Muscle of leg (tissue), 11 donors: ENCODE measurements around the gene OTUD3. TPM values are rescaled to one million over a fixed set of nuclear protein-coding genes. Genes with fewer than 3 reads are reported as not detected.

Source experiments
- DNase-seq: peaks from one replicate; pipeline ENCODE4 v3.0.0; 2013
- H3K27ac ChIP-seq: one replicate; pipeline ENCODE4 v1.5.1; 2013; ENCODE audit warnings: mild to moderate bottlenecking, low read length, control low read depth
- H3K27me3 ChIP-seq: one replicate; pipeline ENCODE4 v1.6.1; 2013; ENCODE audit warnings: low read length; ENCODE audit not compliant: control insufficient read depth, insufficient read depth
- H3K36me3 ChIP-seq: one replicate; pipeline ENCODE4 v1.6.1; 2013; ENCODE audit warnings: low read length; ENCODE audit not compliant: control insufficient read depth, insufficient read depth
- H3K4me1 ChIP-seq: one replicate; pipeline ENCODE4 v1.6.1; 2013; ENCODE audit warnings: low read length; ENCODE audit not compliant: control insufficient read depth, insufficient read depth
- H3K4me3 ChIP-seq: one replicate; pipeline ENCODE4 v1.5.1; 2013; ENCODE audit warnings: low read length, control low read depth
- H3K9me3 ChIP-seq: replicated peaks from 2 replicates; pipeline ENCODE4 v1.6.1; 2013; ENCODE audit warnings: low read depth, low read length; ENCODE audit not compliant: control insufficient read depth
- WGBS: methylation state at CpG from one replicate; pipeline ENCODE4 v1.1.5; 2013; ENCODE audit warnings: missing lambda C conversion rate; ENCODE audit not compliant: insufficient coverage; 5-methylcytosine and 5-hydroxymethylcytosine counted together
- polyA plus RNA-seq, 8 donors: library from polyadenylated mRNA; unstranded; fragments of 120-200 nt; gene quantifications; one replicate each; pipeline versions ENCODE4 v1.2.1 to v1.2.3, GENCODE V29; 2013; ENCODE audit warnings: inconsistent platforms in 1 of 8, low replicate concordance in 1 of 8; ENCODE audit not compliant: insufficient read length in 8 of 8, insufficient read depth in 1 of 8
- total RNA-seq: library from RNA; stranded (reverse); fragments of 120-200 nt; gene quantifications from one replicate; pipeline ENCODE4 v1.2.4, GENCODE V29; 2013

The OTUD3 gene
- total and polyA plus RNA-seq, 9 donors, result 5.1 to 9.3 (median 6.8) TPM

- H3K27me3 ChIP-seq, result no peaks in the 10 kb centered on the region
- no peak overlapping the region for H3K27ac ChIP-seq
- H3K4me3 ChIP-seq, result no peak overlapping the region
- H3K36me3 ChIP-seq, result no peaks in the 10 kb centered on the region
- no peaks in the 10 kb centered on the region for H3K9me3 ChIP-seq
- no peak for DNase-seq
- WGBS, result no CpG with 5 or more reads among the region's 2 CpGs
- H3K4me1 ChIP-seq, result no peaks in the 10 kb centered on the region
Observed at GRCh38 chr1:19942657-19943056, 60.5 kb downstream of the OTUD3 start.

GRCh38 chr1:19945914-19946313, 63.7 kb downstream of the OTUD3 start:
- H3K36me3 ChIP-seq, result no peaks in the 10 kb centered on the region
- no peak overlapping the region for H3K27ac ChIP-seq
- peaks cover 2% of the 10 kb centered on the region for H3K27me3 ChIP-seq
- no peaks in the 10 kb centered on the region for H3K4me1 ChIP-seq
- H3K4me3 ChIP-seq, result no peak overlapping the region
- H3K9me3 ChIP-seq, result no peaks in the 10 kb centered on the region
- no peak for DNase-seq
- 60% methylated on average over 1 of the region's 2 CpGs for WGBS

GRCh38 chr1:19946331-19946751, 64.1 kb downstream of the OTUD3 start:
- no peaks in the 10 kb centered on the region for H3K4me1 ChIP-seq
- H3K4me3 ChIP-seq, result no peak overlapping the region
- WGBS, result 70% methylated on average over 3 of the region's 6 CpGs
- peaks cover 2% of the 10 kb centered on the region for H3K27me3 ChIP-seq
- no peaks in the 10 kb centered on the region for H3K9me3 ChIP-seq
- H3K36me3 ChIP-seq, result no peaks in the 10 kb centered on the region
- no peak overlapping the region for H3K27ac ChIP-seq
- no peak for DNase-seq

GRCh38 chr1:19946971-19947370, 64.8 kb downstream of the OTUD3 start:
- no peaks in the 10 kb centered on the region for H3K36me3 ChIP-seq
- H3K9me3 ChIP-seq, result no peaks in the 10 kb centered on the region
- no peak overlapping the region for H3K27ac ChIP-seq
- H3K4me3 ChIP-seq, result no peak overlapping the region
- peaks cover 2% of the 10 kb centered on the region for H3K27me3 ChIP-seq
- WGBS, result 100% methylated on average over 1 of the region's 3 CpGs
- no peaks in the 10 kb centered on the region for H3K4me1 ChIP-seq
- DNase-seq, result no peak

GRCh38 chr1:19949016-19949415, 66.8 kb downstream of the OTUD3 start:
- no peak for DNase-seq
- Histone ChIP-seq H3K27ac (no peak overlapping the region), H3K9me3 (no peaks in the 10 kb centered on the region), H3K27me3 (peaks cover 4% of the 10 kb centered on the region), H3K4me3 (no peak overlapping the region), H3K36me3 (no peaks in the 10 kb centered on the region), H3K4me1 (no peaks in the 10 kb centered on the region)
- WGBS, result no CpG with 5 or more reads among the region's 2 CpGs

- H3K4me3 ChIP-seq, result no peak overlapping the region
- H3K9me3 ChIP-seq, result no peaks in the 10 kb centered on the region
- DNase-seq, result no peak
- H3K27me3 ChIP-seq, result peaks cover 9% of the 10 kb centered on the region
- H3K27ac ChIP-seq, result no peak overlapping the region
- WGBS, result no CpG with 5 or more reads among the region's 2 CpGs
- no peaks in the 10 kb centered on the region for H3K4me1 ChIP-seq
- H3K36me3 ChIP-seq, result no peaks in the 10 kb centered on the region
Observed at GRCh38 chr1:19954059-19954458, 71.9 kb downstream of the OTUD3 start.

GRCh38 chr1:19955534-19956170, 73.5 kb downstream of the OTUD3 start:
- WGBS, result 55% methylated on average over 10 of the region's 11 CpGs
- H3K27ac ChIP-seq, result no peak overlapping the region
- H3K36me3 ChIP-seq, result no peaks in the 10 kb centered on the region
- H3K27me3 ChIP-seq, result peaks cover 12% of the 10 kb centered on the region
- no peak overlapping the region for H3K4me3 ChIP-seq
- no peaks in the 10 kb centered on the region for H3K4me1 ChIP-seq
- no peak for DNase-seq
- no peaks in the 10 kb centered on the region for H3K9me3 ChIP-seq

- Histone ChIP-seq H3K27me3 (peaks cover 12% of the 10 kb centered on the region), H3K4me3 (no peak overlapping the region), H3K9me3 (no peaks in the 10 kb centered on the region)
Observed at GRCh38 chr1:19957779-19958178, 75.6 kb downstream of the OTUD3 start.

GRCh38 chr1:19960591-19960990, 78.4 kb downstream of the OTUD3 start:
- WGBS, result 67% methylated on average over 1 of the region's 5 CpGs
- H3K27ac ChIP-seq, result no peak overlapping the region
- no peak overlapping the region for H3K4me3 ChIP-seq
- H3K9me3 ChIP-seq, result no peaks in the 10 kb centered on the region
- no peak for DNase-seq
- H3K4me1 ChIP-seq, result no peaks in the 10 kb centered on the region
- peaks cover 10% of the 10 kb centered on the region for H3K27me3 ChIP-seq
- no peaks in the 10 kb centered on the region for H3K36me3 ChIP-seq

More at GRCh38 chr1:19957779-19958178, 75.6 kb downstream of the OTUD3 start:
- Histone ChIP-seq H3K36me3 (no peaks in the 10 kb centered on the region), H3K27ac (no peak overlapping the region), H3K4me1 (no peaks in the 10 kb centered on the region)
- no peak for DNase-seq
- 61% methylated on average over 4 of the region's 4 CpGs for WGBS
